Bronchial epithelial cell (primary cell): ENCODE results near the gene RCBTB1. TPM values are rescaled to one million over a fixed set of nuclear protein-coding genes. Genes with fewer than 3 reads are reported as not detected.

ENCODE experiments used
- DNase-seq: peaks from one replicate; pipeline ENCODE4 v3.0.0-alpha.2; 2010; ENCODE audit warnings: low read depth
- FAIRE-seq: peaks from 2 replicates; lab custom pipeline; 2011; peaks lifted over from hg19 to GRCh38; lab: Jason Lieb, UNC
- H3K27me3 ChIP-seq: 2 replicates; pipeline ENCODE4 v1.5.1; 2011; ENCODE audit warnings: low read length; ENCODE audit not compliant: control insufficient read depth, insufficient read depth
- H3K36me3 ChIP-seq: 2 replicates; pipeline ENCODE4 v1.5.1; 2011; ENCODE audit warnings: low read length; ENCODE audit not compliant: control insufficient read depth, insufficient read depth
- H3K4me3 ChIP-seq: 2 replicates; pipeline ENCODE4 v1.5.1; 2011; ENCODE audit warnings: mild to moderate bottlenecking, low read depth, low read length, control low read depth
- CTCF ChIP-seq: IDR thresholded peaks from 2 replicates; pipeline ENCODE4 v1.5.1; 2011; ENCODE audit warnings: mild to moderate bottlenecking, moderate library complexity, low read length, control low read depth, inconsistent platforms; ENCODE audit not compliant: insufficient read depth, severe bottlenecking
- total RNA-seq: library from RNA; depleted of rRNA; stranded (reverse); fragments of >200 nt; gene quantifications from 2 replicates; pipeline ENCODE4 v1.2.1, GENCODE V29; 2014

RCBTB1 gene
- total RNA-seq, 1 donor from 2014 or later, result 21.3 TPM

- DNase-seq (peak; percentile 56), FAIRE-seq (no peak)
- Histone ChIP-seq H3K27me3 (no peaks in the 10 kb centered on the region), H3K36me3 (no peaks in the 10 kb centered on the region), H3K4me3 (no peak overlapping the region)
- no peak for TF ChIP-seq CTCF
These were observed 4.2 kb downstream of the RCBTB1 start for GRCh38 chr13:49580980-49581680.

- H3K27me3 ChIP-seq, result no peaks in the 10 kb centered on the region
- DNase-seq (peak; percentile 33), FAIRE-seq (no peak)
- H3K4me3 ChIP-seq, result no peak overlapping the region
- H3K36me3 ChIP-seq, result no peaks in the 10 kb centered on the region
- TF ChIP-seq CTCF, result no peak
These were observed 5.9 kb downstream of the RCBTB1 start for GRCh38 chr13:49579501-49579900.

- no peaks in the 10 kb centered on the region for H3K27me3 ChIP-seq
- FAIRE-seq, result no peak
- no peaks in the 10 kb centered on the region for H3K36me3 ChIP-seq
- peak; percentile 36 for DNase-seq
- H3K4me3 ChIP-seq, result no peak overlapping the region
- no peak for TF ChIP-seq CTCF
These were observed 13.8 kb downstream of the RCBTB1 start for GRCh38 chr13:49571299-49572240.

GRCh38 chr13:49569993-49570689, 15.2 kb downstream of the RCBTB1 start:
- FAIRE-seq (no peak), DNase-seq (peak; percentile 93)
- TF ChIP-seq CTCF, result no peak
- H3K36me3 ChIP-seq, result peaks cover 1% of the 10 kb centered on the region
- H3K4me3 ChIP-seq, result no peak overlapping the region
- no peaks in the 10 kb centered on the region for H3K27me3 ChIP-seq

GRCh38 chr13:49567491-49567890, 17.9 kb downstream of the RCBTB1 start:
- peaks cover 1% of the 10 kb centered on the region for H3K36me3 ChIP-seq
- no peak overlapping the region for H3K4me3 ChIP-seq
- no peak for TF ChIP-seq CTCF
- DNase-seq (no peak), FAIRE-seq (no peak)
- no peaks in the 10 kb centered on the region for H3K27me3 ChIP-seq
